GM13977 (cell line): ENCODE measurements around the gene DLL4.

Experiments used
- DNase-seq: peaks from one replicate; pipeline ENCODE4 v3.0.0; 2012; ENCODE audit warnings: low spot score
- CTCF ChIP-seq: IDR thresholded peaks from 2 replicates; pipeline ENCODE4 v1.5.1; 2012; ENCODE audit warnings: mild to moderate bottlenecking, control low read depth; ENCODE audit not compliant: insufficient read depth; ENCODE audit errors: extremely low read depth, missing control alignments
- in situ Hi-C: fragments of 300-500 bp; cut with MboI; formaldehyde crosslinking; loops from one replicate; pipeline ENCODE4 v1.12.0; 2022; ENCODE audit warnings: low sequenced_read_pairs, low pct_unique_long_range_greater_than_20kb, mixed read lengths, inconsistent platforms; ENCODE audit not compliant: unreplicated experiment

DLL4 gene

GRCh38 chr15:40899536-40900207, 29.5 kb upstream of the DLL4 start:
- no peak for DNase-seq
- no peak for TF ChIP-seq CTCF
- in situ Hi-C loops, result no loop called here

GRCh38 chr15:40900256-40901052, 28.7 kb upstream of the DLL4 start:
- TF ChIP-seq CTCF, result no peak
- in situ Hi-C loops, result no loop called here
- no peak for DNase-seq

GRCh38 chr15:40901053-40901443, 28.1 kb upstream of the DLL4 start:
- no peak for DNase-seq
- in situ Hi-C loops, result no loop called here
- TF ChIP-seq CTCF, result no peak

- in situ Hi-C loops, result no loop called here
- no peak for TF ChIP-seq CTCF
- no peak for DNase-seq
Observed at GRCh38 chr15:40902605-40903561, 26.3 kb upstream of the DLL4 start.

- no peak for DNase-seq
- in situ Hi-C loops, result no loop called here
Observed at GRCh38 chr15:40904552-40905201, 24.5 kb upstream of the DLL4 start.

More at GRCh38 chr15:40904552-40905201, 24.5 kb upstream of the DLL4 start:
- no peak for TF ChIP-seq CTCF
